Suprapubic skin (tissue), 4 donors: ENCODE results near the gene STK36.

Experiments
- CTCF ChIP-seq, 2 donors: fragments of 200-600 bp in 1 of 2; fragments of 450-650 bp in 1 of 2; sonication (generic) in 1 of 2; IDR thresholded peaks; one replicate each; pipeline ENCODE4 v1.5.1; 2016 to 2019; ENCODE audit warnings: antibody characterized with exemption in 2 of 2, mild to moderate bottlenecking in 1 of 2, moderate library complexity in 1 of 2
- EP300 ChIP-seq: sonication (generic); formaldehyde crosslinking; IDR thresholded peaks from one replicate; pipeline ENCODE4 v1.6.1; 2017; ENCODE audit warnings: antibody characterized with exemption
- POLR2A ChIP-seq, 2 donors: fragments of 450-650 bp; IDR thresholded peaks; one replicate each; pipeline ENCODE4 v1.6.1; 2017; ENCODE audit warnings: antibody characterized with exemption in 2 of 2, mild to moderate bottlenecking in 2 of 2, moderate library complexity in 2 of 2
- POLR2AphosphoS5 ChIP-seq, 3 donors: sonication (generic); formaldehyde crosslinking; IDR thresholded peaks; one replicate each; pipeline ENCODE4 v1.6.1; 2017; ENCODE audit warnings: antibody characterized with exemption in 3 of 3

DNA sequence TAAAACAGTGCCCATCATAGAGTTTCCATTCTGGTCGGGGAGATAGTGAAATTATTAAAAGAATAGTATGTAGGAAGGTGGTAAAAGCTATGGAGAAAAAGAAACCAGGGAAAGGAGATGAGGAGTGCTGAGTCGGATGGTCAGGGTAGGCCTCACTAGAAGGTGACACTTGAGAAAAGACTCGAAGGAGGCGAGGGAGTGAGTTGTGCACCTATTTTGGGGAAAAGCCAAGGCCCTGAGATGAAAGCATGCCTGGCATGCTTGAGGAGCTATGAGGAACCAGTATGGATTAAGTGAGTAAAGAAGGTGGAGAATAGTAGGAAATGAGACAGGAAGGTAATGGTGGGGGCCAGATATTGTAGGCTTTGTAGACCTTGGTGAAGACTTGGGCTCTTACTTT is 31.5 kb downstream of the STK36 start:
- TF ChIP-seq CTCF (IDR thresholded peaks at IDR 0.05) (no peak), POLR2AphosphoS5 (IDR thresholded peaks at IDR 0.05) (no peak), POLR2A (IDR thresholded peaks at IDR 0.05) (no peak), EP300 (no peak)
